Keratinocyte (primary cell): ENCODE results near the gene ABCA10. TPM values are rescaled to one million over a fixed set of nuclear protein-coding genes. Genes with fewer than 3 reads are reported as not detected.

Source experiments
- DNase-seq: peaks from one replicate; pipeline ENCODE4 v3.0.0-alpha.2; 2011; ENCODE audit warnings: low read depth, missing footprints, low spot score
- FAIRE-seq: peaks from 2 replicates; lab custom pipeline; 2011; peaks lifted over from hg19 to GRCh38; lab: Jason Lieb, UNC
- H2AFZ ChIP-seq: 2 replicates; pipeline ENCODE4 v1.6.0; 2012; ENCODE audit warnings: low read length, control low read depth, inconsistent platforms; ENCODE audit not compliant: control insufficient read depth
- H3K27ac ChIP-seq: 2 replicates; pipeline ENCODE4 v1.5.1; 2011; ENCODE audit warnings: low read length; ENCODE audit not compliant: control insufficient read depth, insufficient read depth
- H3K27me3 ChIP-seq: 3 replicates; pipeline ENCODE4 v1.6.0; 2011; ENCODE audit warnings: low read length; ENCODE audit not compliant: control insufficient read depth, insufficient read depth; ENCODE audit errors: extremely low read depth
- H3K36me3 ChIP-seq, 2 experiments: 2 replicates in 1 of 2; 3 replicates in 1 of 2; pipeline ENCODE4 v1.5.1; 2011; ENCODE audit warnings: low read length in 2 of 2, mild to moderate bottlenecking in 1 of 2; ENCODE audit not compliant: control insufficient read depth in 2 of 2, insufficient read depth in 2 of 2; ENCODE audit errors: extremely low read depth in 1 of 2
- H3K4me1 ChIP-seq: 3 replicates; pipeline ENCODE4 v1.5.1; 2011; ENCODE audit warnings: low read length; ENCODE audit not compliant: control insufficient read depth, insufficient read depth; ENCODE audit errors: extremely low read depth
- H3K4me2 ChIP-seq: 3 replicates; pipeline ENCODE4 v1.6.0; 2011; ENCODE audit warnings: low read depth, low read length; ENCODE audit not compliant: control insufficient read depth, insufficient read depth; ENCODE audit errors: extremely low read depth
- H3K4me3 ChIP-seq, 3 experiments: fragments of 200-600 bp in 1 of 3; sonication (generic) in 1 of 3; 2 replicates in 2 of 3; 3 replicates in 1 of 3; pipeline ENCODE4 v1.5.1; 2011 to 2016; ENCODE audit warnings: low read length in 3 of 3, mild to moderate bottlenecking in 3 of 3, control low read depth in 2 of 3, inconsistent platforms in 1 of 3, low read depth in 1 of 3, mixed read lengths in 1 of 3, mixed run types in 1 of 3, moderate library complexity in 1 of 3; ENCODE audit not compliant: control insufficient read depth in 2 of 3, insufficient read depth in 2 of 3; ENCODE audit errors: extremely low read depth in 1 of 3
- H3K79me2 ChIP-seq: 2 replicates; pipeline ENCODE4 v1.6.0; 2012; ENCODE audit warnings: low read length; ENCODE audit not compliant: control insufficient read depth, insufficient read depth
- H3K9ac ChIP-seq: 3 replicates; pipeline ENCODE4 v1.6.0; 2011; ENCODE audit warnings: low read length; ENCODE audit not compliant: control insufficient read depth, insufficient read depth; ENCODE audit errors: extremely low read depth
- H3K9me1 ChIP-seq: 3 replicates; pipeline ENCODE4 v1.6.0; 2011; ENCODE audit warnings: low read length; ENCODE audit not compliant: control insufficient read depth, insufficient read depth; ENCODE audit errors: extremely low read depth
- H3K9me3 ChIP-seq: 2 replicates; pipeline ENCODE4 v1.5.1; 2012; ENCODE audit warnings: low read depth, low read length; ENCODE audit not compliant: control insufficient read depth
- H4K20me1 ChIP-seq: 3 replicates; pipeline ENCODE4 v1.6.0; 2011; ENCODE audit warnings: low read length; ENCODE audit not compliant: control insufficient read depth, insufficient read depth; ENCODE audit errors: extremely low read depth
- CTCF ChIP-seq, 3 experiments: IDR thresholded peaks in 1 of 3; conservative IDR thresholded peaks in 1 of 3; optimal IDR thresholded peaks in 1 of 3; 2 replicates in 2 of 3; 3 replicates in 1 of 3; pipeline versions ENCODE3 to v1.5.1; 2011; ENCODE audit warnings: low read length in 3 of 3, mild to moderate bottlenecking in 3 of 3, moderate library complexity in 2 of 3, control low read depth in 1 of 3, inconsistent platforms in 1 of 3; ENCODE audit not compliant: insufficient read depth in 2 of 3; ENCODE audit errors: extremely low read depth in 1 of 3
- EZH2 ChIP-seq: IDR thresholded peaks from one replicate; pipeline ENCODE4 v1.6.1; 2012; ENCODE audit warnings: inconsistent platforms, mild to moderate bottlenecking, low read length, moderate library complexity
- dilution Hi-C: fragments of 300-500 bp; cut with MboI; formaldehyde crosslinking; loops from one replicate; pipeline ENCODE4 v1.7.0; 2020; ENCODE audit warnings: low sequenced_read_pairs; ENCODE audit not compliant: extremely low pct_ligation_motif_present
- polyA plus RNA-seq, 5 experiments: library from polyadenylated mRNA; depleted of rRNA in 3 of 5; stranded (reverse) in 3 of 5; stranded (forward) in 1 of 5; unstranded in 1 of 5; fragments of >200 nt; gene quantifications; 1 replicate in 1 of 5; 2 replicates in 3 of 5; 3 replicates in 1 of 5; pipeline versions ENCODE4 v1.2.1 to v1.2.3, GENCODE V29; 2011 to 2012; ENCODE audit warnings: missing spikeins in 2 of 5, low read depth in 1 of 5, low replicate concordance in 1 of 5

The ABCA10 gene
- polyA plus RNA-seq, 1 donor (not counting 4 experiments of a cell fraction or from before 2014, with no cell fraction given) = 0.46 TPM

- no peak overlapping the region for H2AFZ ChIP-seq
- H3K4me2 ChIP-seq = no peak overlapping the region
- no peaks in the 10 kb centered on the region for H4K20me1 ChIP-seq
- H3K9me1 ChIP-seq = no peaks in the 10 kb centered on the region
- H3K27me3 ChIP-seq = no peaks in the 10 kb centered on the region
- no peaks in the 10 kb centered on the region for H3K36me3 ChIP-seq
- no peak overlapping the region for H3K4me3 ChIP-seq
- FAIRE-seq (no peak), DNase-seq (no peak)
- H3K79me2 ChIP-seq = no peaks in the 10 kb centered on the region
- dilution Hi-C loops = no loop called here
- no peak overlapping the region for H3K27ac ChIP-seq
- no peaks in the 10 kb centered on the region for H3K9me3 ChIP-seq
- no peaks in the 10 kb centered on the region for H3K4me1 ChIP-seq
- TF ChIP-seq CTCF (optimal IDR thresholded peaks at IDR 0.05 in 1 of 3, IDR thresholded peaks at IDR 0.05 in 1 of 3, conservative IDR thresholded peaks at IDR 0.05 in 1 of 3; ENCODE audit: extremely low read depth in 1 of 3, insufficient read depth in 2 of 3, low read length in 3 of 3) = no peak
- no peak for TF ChIP-seq EZH2
- no peak overlapping the region for H3K9ac ChIP-seq
Measured at GRCh38 chr17:69159418-69159817, 69.2 kb downstream of the ABCA10 start.

- DNase-seq (no peak), FAIRE-seq (no peak)
- H3K36me3 ChIP-seq = no peaks in the 10 kb centered on the region
- no peak for TF ChIP-seq CTCF (optimal IDR thresholded peaks at IDR 0.05 in 1 of 3, IDR thresholded peaks at IDR 0.05 in 1 of 3, conservative IDR thresholded peaks at IDR 0.05 in 1 of 3; ENCODE audit: extremely low read depth in 1 of 3, insufficient read depth in 2 of 3, low read length in 3 of 3)
- no peak for TF ChIP-seq EZH2
- dilution Hi-C loops = no loop called here
- H3K27me3 ChIP-seq = no peaks in the 10 kb centered on the region
- no peaks in the 10 kb centered on the region for H3K79me2 ChIP-seq
- no peak overlapping the region for H3K9ac ChIP-seq
- no peak overlapping the region for H3K4me2 ChIP-seq
- no peaks in the 10 kb centered on the region for H3K4me1 ChIP-seq
- H2AFZ ChIP-seq = no peak overlapping the region
- no peaks in the 10 kb centered on the region for H3K9me1 ChIP-seq
- H4K20me1 ChIP-seq = no peaks in the 10 kb centered on the region
- no peak overlapping the region for H3K4me3 ChIP-seq
- H3K27ac ChIP-seq = no peak overlapping the region
- no peaks in the 10 kb centered on the region for H3K9me3 ChIP-seq
Measured at GRCh38 chr17:69154267-69154666, 74.4 kb downstream of the ABCA10 start.
